Central memory CD8-positive, alpha-beta T cell (primary cell): ENCODE results near the gene COL19A1.
"Not testable (repeated sequence)": the region's sequence is repeated elsewhere in the genome, so short reads cannot be mapped to it uniquely, and the experiment has no call there.

Experiments
- ATAC-seq: fragments of 150-1000 bp; cut with Tn5 transposase; replicated peaks from 2 replicates; pipeline ENCODE4 v1.10.0; 2022; ENCODE audit warnings: mild to moderate bottlenecking, moderate FRiP score, moderate number of reproducible peaks; ENCODE audit not compliant: poor library complexity, severe bottlenecking; ENCODE audit errors: extremely low read depth
- DNase-seq, 2 donors: peaks; one replicate each; pipeline ENCODE4 v3.0.0; 2021; ENCODE audit warnings: low spot score in 2 of 2
- H3K27ac Mint-ChIP-seq: one replicate; pipeline ENCODE4 v1.8.0; 2022; ENCODE audit warnings: low read depth, mild to moderate bottlenecking, moderate library complexity, mixed read lengths
- H3K27me3 Mint-ChIP-seq: one replicate; pipeline ENCODE4 v1.8.0; 2022; ENCODE audit warnings: mixed read lengths
- H3K36me3 Mint-ChIP-seq: one replicate; pipeline ENCODE4 v1.8.0; 2022; ENCODE audit warnings: mild to moderate bottlenecking, moderate library complexity, mixed read lengths; ENCODE audit not compliant: insufficient read depth
- H3K4me1 Mint-ChIP-seq: one replicate; pipeline ENCODE4 v1.8.0; 2022; ENCODE audit warnings: mixed read lengths
- H3K4me3 Mint-ChIP-seq: one replicate; pipeline ENCODE4 v1.8.0; 2022; ENCODE audit warnings: mild to moderate bottlenecking, moderate library complexity, mixed read lengths
- H3K9me3 Mint-ChIP-seq: one replicate; pipeline ENCODE4 v1.8.0; 2022; ENCODE audit warnings: mixed read lengths

COL19A1 gene

GRCh38 chr6:69892561-69892960 lies 26.2 kb downstream of the COL19A1 start:
- not testable (repeated sequence) for H3K9me3 Mint-ChIP-seq, ATAC-seq, H3K27ac Mint-ChIP-seq, H3K4me3 Mint-ChIP-seq, H3K4me1 Mint-ChIP-seq, H3K27me3 Mint-ChIP-seq, H3K36me3 Mint-ChIP-seq, DNase-seq

- not testable (repeated sequence) for H3K27me3 Mint-ChIP-seq, DNase-seq, H3K4me3 Mint-ChIP-seq, ATAC-seq, H3K9me3 Mint-ChIP-seq, H3K27ac Mint-ChIP-seq, H3K36me3 Mint-ChIP-seq, H3K4me1 Mint-ChIP-seq
These were observed 26.9 kb downstream of the COL19A1 start for GRCh38 chr6:69893266-69893665.

- H3K27me3 Mint-ChIP-seq, result no peaks in the 10 kb centered on the region
- no peaks in the 10 kb centered on the region for H3K4me1 Mint-ChIP-seq
- H3K36me3 Mint-ChIP-seq, result peaks cover 2% of the 10 kb centered on the region
- ATAC-seq, result no peak
- H3K27ac Mint-ChIP-seq, result no peak overlapping the region
- H3K4me3 Mint-ChIP-seq, result no peak overlapping the region
- no peaks in the 10 kb centered on the region for H3K9me3 Mint-ChIP-seq
- no peak for DNase-seq
These were observed 28.4 kb downstream of the COL19A1 start for GRCh38 chr6:69894578-69895347.

GRCh38 chr6:69895396-69895795 lies 29.0 kb downstream of the COL19A1 start:
- Mint-ChIP-seq H3K36me3 (peaks cover 2% of the 10 kb centered on the region), H3K27ac (no peak overlapping the region), H3K4me1 (no peaks in the 10 kb centered on the region), H3K9me3 (no peaks in the 10 kb centered on the region), H3K27me3 (no peaks in the 10 kb centered on the region), H3K4me3 (no peak overlapping the region)
- DNase-seq (no peak), ATAC-seq (no peak)

GRCh38 chr6:69900869-69901268 lies 34.5 kb downstream of the COL19A1 start:
- ATAC-seq (no peak), DNase-seq (no peak)
- H3K4me1 Mint-ChIP-seq, result no peaks in the 10 kb centered on the region
- H3K27ac Mint-ChIP-seq, result no peak overlapping the region
- peaks cover 26% of the 10 kb centered on the region for H3K27me3 Mint-ChIP-seq
- H3K36me3 Mint-ChIP-seq, result no peaks in the 10 kb centered on the region
- no peak overlapping the region for H3K4me3 Mint-ChIP-seq
- no peaks in the 10 kb centered on the region for H3K9me3 Mint-ChIP-seq

- ATAC-seq (no peak), DNase-seq (no peak)
- Mint-ChIP-seq H3K27ac (no peak overlapping the region), H3K4me3 (no peak overlapping the region), H3K36me3 (no peaks in the 10 kb centered on the region), H3K4me1 (no peaks in the 10 kb centered on the region), H3K27me3 (peaks cover 31% of the 10 kb centered on the region), H3K9me3 (no peaks in the 10 kb centered on the region)
These were observed 35.0 kb downstream of the COL19A1 start for GRCh38 chr6:69901361-69901760.

- Mint-ChIP-seq H3K4me1 (no peaks in the 10 kb centered on the region), H3K9me3 (no peaks in the 10 kb centered on the region), H3K36me3 (peaks cover 2% of the 10 kb centered on the region), H3K27me3 (peaks cover 51% of the 10 kb centered on the region), H3K4me3 (no peak overlapping the region), H3K27ac (no peak overlapping the region)
- DNase-seq, result no peak
- ATAC-seq, result no peak
These were observed 41.7 kb downstream of the COL19A1 start for GRCh38 chr6:69907981-69908498.

GRCh38 chr6:69913361-69913760 lies 47.0 kb downstream of the COL19A1 start:
- no peak for DNase-seq
- no peaks in the 10 kb centered on the region for H3K4me1 Mint-ChIP-seq
- H3K27ac Mint-ChIP-seq, result no peak overlapping the region
- H3K4me3 Mint-ChIP-seq, result no peak overlapping the region
- H3K9me3 Mint-ChIP-seq, result no peaks in the 10 kb centered on the region
- ATAC-seq, result no peak
- peaks cover 2% of the 10 kb centered on the region for H3K36me3 Mint-ChIP-seq
- peaks cover 19% of the 10 kb centered on the region for H3K27me3 Mint-ChIP-seq

- H3K27ac Mint-ChIP-seq, result no peak overlapping the region
- H3K9me3 Mint-ChIP-seq, result no peaks in the 10 kb centered on the region
- DNase-seq (no peak), ATAC-seq (no peak)
- H3K4me1 Mint-ChIP-seq, result no peaks in the 10 kb centered on the region
- no peak overlapping the region for H3K4me3 Mint-ChIP-seq
- peaks cover 19% of the 10 kb centered on the region for H3K27me3 Mint-ChIP-seq
- H3K36me3 Mint-ChIP-seq, result peaks cover 2% of the 10 kb centered on the region
These were observed 47.7 kb downstream of the COL19A1 start for GRCh38 chr6:69914015-69914485.

- ATAC-seq (no peak), DNase-seq (no peak)
- H3K4me1 Mint-ChIP-seq, result no peaks in the 10 kb centered on the region
- peaks cover 2% of the 10 kb centered on the region for H3K36me3 Mint-ChIP-seq
- no peak overlapping the region for H3K4me3 Mint-ChIP-seq
- no peak overlapping the region for H3K27ac Mint-ChIP-seq
- no peaks in the 10 kb centered on the region for H3K9me3 Mint-ChIP-seq
- H3K27me3 Mint-ChIP-seq, result peaks cover 19% of the 10 kb centered on the region
These were observed 49.0 kb downstream of the COL19A1 start for GRCh38 chr6:69915346-69915745.

GRCh38 chr6:69917834-69918233 lies 51.5 kb downstream of the COL19A1 start:
- DNase-seq (no peak), ATAC-seq (no peak)
- Mint-ChIP-seq H3K27me3 (peaks cover 3% of the 10 kb centered on the region), H3K4me1 (no peaks in the 10 kb centered on the region), H3K27ac (no peak overlapping the region), H3K9me3 (no peaks in the 10 kb centered on the region), H3K36me3 (no peaks in the 10 kb centered on the region), H3K4me3 (no peak overlapping the region)

- no peak overlapping the region for H3K27ac Mint-ChIP-seq
- H3K4me1 Mint-ChIP-seq, result no peaks in the 10 kb centered on the region
- ATAC-seq (no peak), DNase-seq (no peak)
- H3K27me3 Mint-ChIP-seq, result no peaks in the 10 kb centered on the region
- H3K4me3 Mint-ChIP-seq, result no peak overlapping the region
- no peaks in the 10 kb centered on the region for H3K36me3 Mint-ChIP-seq
- H3K9me3 Mint-ChIP-seq, result no peaks in the 10 kb centered on the region
These were observed 52.6 kb downstream of the COL19A1 start for GRCh38 chr6:69918813-69919475.

- ATAC-seq, H3K36me3 Mint-ChIP-seq, H3K4me1 Mint-ChIP-seq, H3K4me3 Mint-ChIP-seq, H3K27ac Mint-ChIP-seq, H3K27me3 Mint-ChIP-seq, H3K9me3 Mint-ChIP-seq, DNase-seq: not testable (repeated sequence)
These were observed 54.7 kb downstream of the COL19A1 start for GRCh38 chr6:69921066-69921465.
